Measurements from ENCODE around the gene TBL1XR1.
A peak's percentile ranks its signal among the peaks of the same experiment; 100 is the strongest.
"Not testable (repeated sequence)": the region's sequence is repeated elsewhere in the genome, so short reads cannot be mapped to it uniquely, and the experiment has no call there.

The TBL1XR1 gene

DNA sequence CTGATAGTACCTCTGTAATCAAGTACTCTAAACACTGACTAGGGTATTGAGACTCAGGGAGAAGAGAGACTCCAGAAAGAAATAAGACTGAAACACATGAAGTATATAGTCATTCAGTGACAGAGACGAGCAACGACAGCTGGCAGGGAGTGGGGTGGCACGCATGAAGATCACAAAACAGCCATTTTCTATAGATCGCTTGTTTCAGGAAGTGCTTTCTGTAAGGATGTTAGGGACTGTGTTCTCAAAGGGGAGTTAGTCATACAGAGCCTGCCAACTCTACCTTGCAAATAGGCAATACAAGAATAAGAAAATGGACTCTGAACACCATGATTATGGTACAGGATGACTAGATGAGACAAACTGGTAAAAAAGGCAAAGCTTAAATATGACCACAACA, 139.5 kb downstream of the TBL1XR1 start:
- DNase-seq, result peak; percentile 36

DNA sequence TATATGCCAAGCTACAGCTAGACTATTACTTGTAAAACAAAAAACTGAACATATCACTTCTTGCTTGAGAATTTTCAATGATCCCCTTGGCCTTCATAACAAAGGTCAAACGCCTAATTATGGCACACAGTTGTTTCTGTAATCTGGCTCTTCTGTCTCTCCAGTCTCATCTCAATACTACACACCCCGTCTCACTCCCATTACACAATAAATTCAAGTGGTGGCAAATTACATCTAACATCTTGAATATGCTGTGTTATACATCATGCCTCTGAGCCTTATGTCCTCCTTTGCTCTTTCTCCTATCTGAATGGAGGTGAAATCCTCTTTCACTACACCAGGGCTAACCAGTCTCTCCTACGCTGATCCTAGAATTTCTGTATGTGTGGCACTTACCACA, 140.4 kb downstream of the TBL1XR1 start:
- peak; percentile 32 for DNase-seq

- peak; percentile 24 for DNase-seq
Observed at GRCh38 chr3:177055605-177056571, 141.4 kb downstream of the TBL1XR1 start.

GRCh38 chr3:177053107-177053506, 144.2 kb downstream of the TBL1XR1 start:
- DNase-seq, result no peak

DNA sequence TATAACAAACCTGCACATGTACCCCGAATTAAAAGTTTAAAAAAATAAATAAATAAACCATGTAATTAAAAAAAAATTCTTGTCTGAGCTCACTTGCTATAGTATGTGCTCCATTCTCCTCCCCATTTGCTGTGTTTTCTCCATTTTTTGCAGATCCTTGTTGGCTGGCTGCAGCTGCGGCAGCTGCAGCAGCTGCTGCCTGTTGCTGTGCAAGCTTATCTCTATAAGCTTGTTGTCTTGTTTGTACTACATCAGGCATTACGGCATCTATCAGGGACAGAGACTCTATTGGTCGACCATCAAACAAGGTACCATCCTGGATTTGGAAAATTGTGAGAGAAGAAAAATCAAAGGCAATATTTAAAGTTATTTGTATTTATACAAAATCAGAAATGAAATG, 145.9 kb downstream of the TBL1XR1 start:
- peak; percentile 17 for DNase-seq

DNA sequence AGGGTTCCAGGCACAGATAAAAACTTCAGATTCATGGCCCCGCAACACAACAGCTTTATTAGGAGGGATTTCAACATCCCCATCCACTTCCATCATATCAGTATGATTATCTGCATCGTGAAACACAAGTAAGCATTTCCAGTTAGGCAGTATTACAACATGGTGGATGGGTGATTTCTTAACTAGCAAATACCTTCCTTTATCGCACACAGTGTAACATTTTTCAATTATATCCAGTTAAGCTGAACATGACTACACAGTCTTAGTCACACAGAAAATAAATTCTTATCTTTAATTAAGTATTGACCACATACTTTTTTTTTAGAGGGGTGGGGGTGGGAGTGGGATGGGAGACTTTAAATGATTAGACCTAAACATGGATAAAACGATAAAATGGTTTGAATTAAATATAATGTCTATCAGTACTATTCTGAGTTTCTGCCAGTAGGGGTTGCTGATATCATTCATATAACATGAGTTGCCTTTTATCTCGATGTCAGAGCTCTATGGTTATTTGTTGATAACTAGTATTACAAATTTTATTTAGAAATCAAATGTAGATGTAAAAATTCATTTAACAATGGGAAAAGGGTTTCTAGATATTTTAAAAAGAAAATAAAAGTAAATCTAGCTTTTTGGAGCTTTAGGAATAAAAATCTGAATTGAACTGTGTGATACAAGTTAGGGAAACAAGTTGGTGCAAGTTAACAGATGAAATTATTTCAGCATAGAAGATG, 146.6 kb downstream of the TBL1XR1 start:
- DNase-seq, result peak; percentile 71

- peak; percentile 85 for DNase-seq
Observed at GRCh38 chr3:177045767-177046166, 151.5 kb downstream of the TBL1XR1 start.

DNA sequence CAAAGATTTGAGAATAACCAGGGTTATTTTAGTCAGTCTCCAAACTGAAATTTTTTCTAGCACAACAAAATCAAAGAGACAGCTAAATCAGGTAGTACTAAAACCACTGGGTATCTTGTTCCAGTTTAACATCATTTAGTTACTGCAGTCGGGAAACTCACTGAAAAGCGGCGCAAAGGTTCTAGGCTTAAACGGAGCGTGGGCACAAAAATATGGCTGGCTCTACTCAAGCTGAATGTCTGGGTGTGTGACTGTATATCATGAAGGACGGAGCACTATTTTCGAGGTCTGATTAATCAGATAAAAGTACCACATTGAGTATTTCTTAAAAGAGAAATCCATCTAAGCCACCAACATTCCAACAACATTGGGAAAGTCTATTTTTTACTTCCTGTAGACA, 152.1 kb downstream of the TBL1XR1 start:
- DNase-seq, result no peak

- DNase-seq, result no peak
Observed at GRCh38 chr3:177041730-177042551, 155.3 kb downstream of the TBL1XR1 start.

DNA sequence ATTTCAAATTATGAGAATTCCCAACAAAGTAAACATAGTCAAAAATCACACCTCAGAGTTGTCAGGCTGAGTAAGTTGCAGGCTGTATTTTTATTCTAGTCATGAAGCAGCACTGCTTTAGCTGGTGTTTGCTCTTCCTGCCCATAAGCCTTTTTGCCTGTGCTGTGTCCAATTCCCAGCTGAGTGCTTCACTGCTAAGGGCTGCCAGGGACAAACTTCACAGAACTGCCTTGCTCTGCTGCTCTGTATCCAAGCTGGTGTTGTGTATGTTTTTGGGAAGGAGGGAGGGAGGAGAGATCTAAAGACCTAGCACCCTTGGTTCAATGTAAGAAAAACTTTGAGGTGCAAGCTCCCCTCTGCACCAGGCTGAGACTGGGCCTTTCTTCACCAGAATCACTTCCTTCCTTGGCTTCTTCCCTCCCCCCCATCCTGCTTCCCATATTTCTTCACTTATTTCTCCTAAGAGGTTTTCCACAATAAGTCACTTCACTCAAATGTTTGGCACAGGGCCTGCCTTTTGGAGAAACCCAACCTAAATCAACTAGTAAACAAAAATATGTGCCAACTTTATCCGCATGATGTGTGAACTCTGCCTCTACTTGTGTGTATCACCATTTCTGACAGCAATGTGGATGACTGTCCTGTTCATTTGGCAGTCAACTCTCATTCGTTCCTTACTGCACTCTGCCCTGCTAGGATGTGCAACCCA, 156.1 kb downstream of the TBL1XR1 start:
- DNase-seq, result peak; percentile 48

- DNase-seq, result peak; percentile 24
Observed at GRCh38 chr3:177039490-177040274, 157.6 kb downstream of the TBL1XR1 start.

GRCh38 chr3:177037241-177037640, 160.0 kb downstream of the TBL1XR1 start:
- DNase-seq, result no peak

DNA sequence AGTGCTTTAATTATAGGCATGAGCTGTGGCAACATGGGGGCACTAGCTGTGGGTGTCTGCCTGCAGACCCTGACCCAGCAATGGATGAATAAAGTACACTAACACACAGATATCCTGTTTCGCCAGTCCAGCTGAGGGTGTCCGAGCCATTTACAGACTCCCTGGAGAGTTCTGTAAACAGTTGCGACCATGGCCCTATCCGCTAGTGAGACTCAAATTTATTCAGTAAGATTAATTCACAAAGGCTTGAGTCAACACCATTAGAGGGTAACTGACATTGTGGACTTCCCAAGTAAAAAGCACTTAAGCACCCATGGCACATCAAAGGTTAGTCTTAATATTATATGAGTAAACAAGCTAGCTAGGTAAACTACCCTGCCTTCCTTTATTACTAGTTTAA, 161.6 kb downstream of the TBL1XR1 start:
- peak; percentile 99 for DNase-seq

DNA sequence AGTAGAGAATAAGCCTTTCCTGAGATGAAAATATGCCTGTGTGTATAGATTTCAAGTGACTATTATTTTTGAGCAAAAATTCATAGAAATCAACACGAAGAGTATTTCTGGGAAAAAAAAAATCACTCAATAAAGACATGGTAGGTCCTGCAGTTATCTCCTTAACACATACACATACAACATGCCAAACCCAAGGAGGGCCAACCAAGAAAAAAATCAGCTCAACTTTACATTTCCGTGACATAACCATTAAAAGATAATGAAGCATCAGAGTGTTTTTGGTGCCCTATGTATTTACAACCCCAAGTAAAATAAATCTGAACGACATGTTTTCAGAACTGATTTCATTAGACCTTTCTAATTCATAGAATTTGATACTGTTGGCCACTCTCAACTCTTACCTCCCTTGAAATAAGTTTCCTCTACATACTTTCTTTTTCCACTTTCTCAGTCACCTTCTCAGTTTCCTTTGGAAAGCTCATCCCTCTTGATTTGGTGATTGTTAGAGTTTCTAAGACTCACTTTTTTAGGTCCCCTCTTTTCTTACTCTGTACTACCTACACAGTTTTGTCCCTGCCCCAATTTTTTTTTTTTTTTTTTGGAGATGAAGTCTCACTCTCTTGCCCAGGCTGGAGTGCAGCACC, 162.3 kb downstream of the TBL1XR1 start:
- no peak for DNase-seq

GRCh38 chr3:177026505-177027277, 170.6 kb downstream of the TBL1XR1 start:
- DNase-seq, result no peak

DNA sequence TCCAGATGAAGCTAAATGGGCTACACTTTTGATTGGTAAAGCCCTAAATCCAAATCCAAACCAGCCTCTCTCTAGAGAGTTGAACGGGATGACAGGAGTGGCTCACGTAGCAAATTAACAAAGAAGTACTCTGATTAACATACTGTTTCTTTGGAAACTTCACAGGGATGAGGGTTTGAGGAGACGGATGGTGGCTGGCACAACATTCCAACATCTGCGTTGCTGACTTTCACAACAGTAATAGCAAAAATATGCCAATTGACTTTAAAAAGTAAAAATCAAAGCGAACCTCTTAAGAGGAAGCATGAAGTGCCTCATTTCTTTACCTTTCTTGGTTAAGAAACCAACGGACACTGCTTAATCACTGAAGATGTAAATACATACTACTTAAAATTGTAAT, 181.4 kb downstream of the TBL1XR1 start:
- no peak for DNase-seq

DNA sequence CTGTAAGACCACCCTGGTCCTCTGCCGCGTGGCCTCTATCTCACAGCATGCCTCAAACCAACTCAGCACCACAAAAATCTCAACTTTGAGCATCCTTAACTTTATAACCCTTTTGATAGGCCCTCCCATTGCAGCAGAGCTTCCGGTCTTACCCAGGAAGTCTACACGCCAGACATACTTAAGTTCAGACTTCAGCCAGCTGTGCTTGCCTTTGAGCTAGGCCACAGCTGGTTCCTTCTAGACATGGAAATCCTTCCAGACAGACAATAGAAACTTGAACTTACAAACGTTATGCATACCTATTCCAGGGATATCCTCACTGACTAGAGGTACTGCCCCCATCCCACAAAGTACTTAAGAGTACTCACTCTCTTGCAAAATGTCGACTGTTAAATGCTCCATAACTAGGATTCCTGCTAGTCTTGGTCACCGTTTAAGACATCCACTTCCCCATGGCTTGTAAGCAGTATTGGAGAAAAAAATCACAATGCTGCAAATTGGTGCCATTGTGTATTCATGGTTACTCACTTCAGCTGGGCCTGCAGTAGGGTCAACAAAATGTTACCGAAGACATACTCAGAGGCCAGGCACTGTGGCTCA, 183.5 kb downstream of the TBL1XR1 start:
- DNase-seq, result no peak

- no peak for DNase-seq
Observed at GRCh38 chr3:177005718-177006405, 191.4 kb downstream of the TBL1XR1 start.

DNA sequence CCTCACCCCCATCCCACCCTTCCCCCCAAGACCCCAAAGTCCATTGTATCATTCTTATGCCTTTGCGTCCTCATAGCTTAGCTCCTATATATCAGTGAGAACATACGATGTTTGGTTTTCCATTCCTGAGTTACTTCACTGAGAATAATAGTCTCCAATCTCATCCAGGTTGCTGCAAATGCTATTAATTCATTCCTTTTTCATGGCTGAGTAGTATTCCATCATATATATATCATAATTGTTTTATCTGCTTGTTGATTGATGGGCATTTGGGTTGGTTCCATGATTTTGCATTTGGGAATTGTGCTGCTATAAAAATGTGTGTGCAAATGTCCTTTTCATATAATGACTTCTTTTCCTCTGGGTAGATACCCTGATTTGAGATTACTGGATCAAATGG, 197.1 kb downstream of the TBL1XR1 start:
- not testable (repeated sequence) for DNase-seq
